Globus pallidus (tissue), 1 donor: Measurements from ENCODE around the gene ZNF500.
"Not testable (repeated sequence)": the region's sequence is repeated elsewhere in the genome, so short reads cannot be mapped to it uniquely, and the experiment has no call there.

Source experiments
- DNase-seq: peaks from one replicate; pipeline ENCODE4 v3.0.0-alpha.2; 2015; ENCODE audit warnings: low spot score

The ZNF500 gene

DNA sequence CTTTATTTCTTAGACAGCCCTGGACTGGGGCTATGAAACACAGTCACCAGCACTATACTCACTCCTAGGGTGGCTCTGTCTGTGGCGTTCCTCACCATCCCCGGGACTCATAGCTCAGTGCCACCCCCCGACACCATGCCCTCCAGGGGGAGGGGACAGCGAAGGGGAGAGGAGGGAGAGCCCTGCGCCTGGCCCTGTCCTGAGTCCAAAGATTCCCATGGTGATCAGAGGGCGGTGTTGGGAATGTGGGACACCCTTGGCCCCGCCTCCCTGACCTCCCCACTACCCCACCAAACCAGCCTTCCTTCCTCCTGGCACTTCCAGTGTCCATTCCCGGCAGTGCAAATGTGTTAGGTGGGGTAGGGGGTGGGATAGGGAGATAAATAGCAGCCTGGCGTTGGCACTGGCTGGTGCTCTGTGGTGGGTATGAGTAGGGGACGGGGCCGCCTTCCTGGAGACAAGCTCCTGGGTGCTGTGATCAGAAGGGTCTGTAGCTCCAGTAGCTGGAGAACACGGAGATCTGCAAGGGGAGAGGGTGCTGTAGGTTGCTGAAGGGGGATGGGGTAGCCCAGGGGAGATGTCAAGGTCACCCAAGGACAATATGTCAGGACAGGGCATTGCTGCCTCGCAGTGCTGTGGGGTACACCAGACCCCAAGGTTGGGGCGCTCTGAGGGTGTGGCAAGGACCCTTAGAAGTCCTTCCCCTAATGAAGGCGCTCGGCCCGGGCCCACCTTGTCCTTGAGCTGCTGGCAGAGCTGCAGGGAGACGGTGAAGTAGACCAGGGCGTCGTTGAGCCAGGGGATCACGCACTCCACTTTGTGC, 30.2 kb upstream of the ZNF500 start:
- no peak for DNase-seq

DNA sequence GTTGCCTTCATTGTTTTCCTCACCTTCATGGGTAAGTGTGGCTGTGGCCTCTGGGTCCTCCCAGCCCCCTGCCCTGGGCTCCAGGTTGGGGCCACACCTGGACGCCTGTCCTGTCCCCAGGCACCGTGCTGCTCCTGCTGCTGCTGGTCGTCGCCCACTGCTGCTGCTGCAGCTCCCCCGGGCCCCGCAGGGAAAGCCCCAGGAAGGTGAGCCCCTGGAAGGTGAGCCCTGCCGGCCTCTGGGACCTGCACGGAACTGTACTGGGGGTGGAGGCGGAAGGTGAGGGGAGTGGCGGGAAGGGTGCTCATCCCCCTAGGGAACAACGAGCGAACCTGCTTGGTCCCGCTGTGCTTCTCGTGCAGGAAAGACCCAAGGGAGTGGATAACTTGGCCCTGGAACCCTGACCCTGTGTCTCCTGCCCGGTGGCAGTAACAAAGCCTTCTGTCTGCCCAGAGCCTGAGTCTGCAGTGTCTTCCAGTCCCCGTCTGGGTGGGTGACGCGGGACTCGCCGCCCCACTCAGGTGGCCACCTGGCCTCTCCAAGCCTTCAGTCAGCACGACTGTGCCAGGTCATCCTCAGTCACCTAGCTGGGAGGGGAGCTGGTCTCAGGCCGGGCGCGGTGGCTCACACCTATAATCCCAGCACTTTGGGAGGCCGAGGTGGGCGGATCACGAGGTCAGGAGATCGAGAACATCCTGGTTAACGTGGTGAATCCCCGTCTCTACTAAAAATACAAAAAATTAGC, 29.0 kb upstream of the ZNF500 start:
- DNase-seq = no peak

DNA sequence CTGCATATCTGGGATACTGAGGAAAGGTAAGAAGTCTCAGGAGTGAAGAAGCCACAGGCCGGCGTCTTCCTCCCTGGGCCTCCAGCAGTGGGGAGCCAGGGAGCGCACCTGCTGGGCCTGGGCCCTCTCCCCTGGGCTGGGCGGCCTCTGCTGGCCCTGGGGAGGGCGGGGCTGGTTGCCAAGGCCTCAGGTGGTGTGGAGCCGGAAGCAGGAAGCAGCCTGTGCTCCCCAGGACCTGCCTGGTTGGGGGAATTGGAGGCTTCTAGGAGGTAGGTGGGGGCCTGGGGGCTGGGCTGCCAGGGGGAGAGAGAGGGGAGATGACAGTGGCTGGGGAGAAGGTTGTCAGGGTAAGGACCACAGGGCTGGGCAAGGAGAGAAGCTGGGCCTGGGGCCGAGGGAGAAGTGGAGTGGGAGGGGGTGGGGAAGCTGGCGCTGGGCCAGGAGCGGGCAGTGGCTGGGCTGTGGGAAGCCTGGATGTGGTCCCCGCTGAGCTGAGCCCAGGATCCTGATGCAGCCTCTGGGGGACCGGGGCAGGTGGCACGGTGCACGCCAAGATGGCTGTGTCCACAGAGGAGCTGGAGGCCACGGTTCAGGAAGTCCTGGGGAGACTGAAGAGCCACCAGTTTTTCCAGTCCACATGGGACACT, 28.3 kb upstream of the ZNF500 start, which contains the start of gene SMIM22:
Gene SMIM22, plus strand, starts transcription at position 189 of the 647 bp plus-strand sequence. Its CDS starts 366 bp downstream, at position 555.
- no peak for DNase-seq

DNA sequence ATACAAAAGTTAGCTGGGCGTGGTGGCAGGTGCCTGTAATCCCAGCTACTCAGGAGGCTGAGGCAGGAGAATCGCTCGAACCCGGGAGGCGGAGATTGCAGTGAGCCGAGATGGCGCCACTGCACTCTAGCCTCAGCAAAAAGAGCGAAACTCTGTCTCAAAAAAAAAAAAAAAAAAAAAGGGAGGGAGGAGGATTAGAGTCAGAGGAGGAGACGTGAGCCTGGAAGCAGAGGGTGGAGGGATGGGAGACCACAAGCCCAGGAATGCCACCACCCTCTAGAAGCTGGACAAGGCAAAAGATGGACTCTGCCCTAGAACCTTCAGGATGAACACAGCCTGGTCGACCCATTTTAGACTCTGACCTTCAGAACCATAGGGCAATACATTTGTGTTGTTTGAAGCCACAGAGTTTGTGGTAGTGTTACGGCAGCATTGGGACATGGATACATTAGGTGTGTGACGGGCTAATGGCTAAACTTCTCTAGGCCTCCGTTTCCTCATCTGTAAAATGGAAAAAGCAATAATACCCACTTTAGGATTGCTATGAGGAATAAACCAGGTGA, 26.1 kb upstream of the ZNF500 start:
- no peak for DNase-seq

DNA sequence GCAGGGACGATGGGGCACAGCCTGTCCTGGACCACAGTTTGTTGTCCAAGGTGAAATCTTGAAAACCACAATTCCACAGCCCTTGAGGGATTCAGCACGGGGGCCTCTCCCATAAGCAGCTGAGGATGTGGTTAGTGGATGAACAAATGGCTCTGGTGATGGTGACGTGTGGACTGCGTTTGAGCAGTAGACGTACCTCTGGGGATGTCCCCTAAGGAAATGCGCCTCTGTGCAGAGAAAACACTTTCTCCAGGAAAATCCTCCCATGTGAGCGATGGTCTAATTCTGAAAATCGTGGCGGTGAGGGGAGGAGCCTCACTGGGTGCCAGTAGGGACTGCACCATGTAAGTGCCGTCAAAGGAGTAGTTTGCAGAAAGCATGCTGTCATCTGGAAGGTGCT, 23.9 kb upstream of the ZNF500 start:
- no peak for DNase-seq

DNA sequence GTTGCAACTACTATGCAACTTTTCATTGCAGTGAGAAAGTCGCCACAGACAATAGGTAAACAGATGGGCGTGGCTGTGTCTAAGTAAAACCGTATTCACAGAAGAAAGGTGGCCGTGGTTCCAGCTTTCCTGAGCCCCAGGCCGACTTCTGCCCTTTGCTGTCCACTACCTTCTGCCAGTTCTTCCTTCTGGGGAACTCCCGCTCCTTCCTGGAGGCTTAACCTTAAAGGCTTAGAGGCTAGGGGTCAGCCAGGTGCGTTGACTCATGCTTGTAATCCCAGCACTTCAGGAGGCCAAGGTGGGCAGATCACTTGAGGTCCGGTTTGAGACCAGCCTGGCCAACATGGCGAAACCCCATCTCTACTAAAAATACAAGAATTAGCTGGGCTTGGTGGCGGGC, 23.3 kb upstream of the ZNF500 start:
- no peak for DNase-seq

DNA sequence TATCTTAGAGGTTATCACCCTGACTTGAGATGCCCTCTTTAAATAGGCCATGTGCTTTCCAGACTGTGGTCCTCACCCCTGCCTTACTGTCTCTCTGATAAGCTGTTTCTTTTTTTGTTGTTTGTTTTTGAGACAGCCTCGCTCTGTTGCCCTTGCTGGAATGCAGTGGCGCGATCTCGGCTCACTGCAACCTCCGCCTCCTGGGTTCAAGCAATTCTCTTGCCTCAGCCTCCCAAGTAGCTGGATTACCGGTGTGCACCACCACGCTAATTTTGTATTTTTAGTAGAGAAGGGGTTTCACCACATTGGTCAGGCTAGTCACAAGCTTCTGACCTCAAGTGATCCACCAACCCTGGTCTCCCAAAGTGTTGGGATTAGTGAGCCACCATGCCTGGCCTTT, 21.9 kb upstream of the ZNF500 start:
- DNase-seq = no peak

DNA sequence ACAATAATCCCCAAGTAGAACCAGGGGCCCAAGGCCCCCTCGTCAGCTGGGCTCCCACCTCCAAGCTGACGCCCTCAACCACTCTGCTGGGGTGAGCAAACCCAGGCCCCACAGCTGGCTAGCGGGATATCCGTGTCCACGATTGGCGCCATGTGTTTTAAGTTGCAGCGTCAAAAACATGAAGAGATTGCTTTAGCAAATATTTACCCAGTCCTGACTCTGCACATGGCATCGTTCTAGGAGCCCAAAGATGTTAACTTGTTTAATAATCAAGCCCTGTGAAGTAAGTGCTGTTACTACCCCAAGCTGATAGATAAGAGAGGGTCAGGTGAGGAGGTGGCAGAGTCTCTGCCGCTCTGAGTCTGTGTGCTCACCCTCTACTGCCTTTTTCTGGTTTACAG, 21.5 kb upstream of the ZNF500 start:
- no peak for DNase-seq

DNA sequence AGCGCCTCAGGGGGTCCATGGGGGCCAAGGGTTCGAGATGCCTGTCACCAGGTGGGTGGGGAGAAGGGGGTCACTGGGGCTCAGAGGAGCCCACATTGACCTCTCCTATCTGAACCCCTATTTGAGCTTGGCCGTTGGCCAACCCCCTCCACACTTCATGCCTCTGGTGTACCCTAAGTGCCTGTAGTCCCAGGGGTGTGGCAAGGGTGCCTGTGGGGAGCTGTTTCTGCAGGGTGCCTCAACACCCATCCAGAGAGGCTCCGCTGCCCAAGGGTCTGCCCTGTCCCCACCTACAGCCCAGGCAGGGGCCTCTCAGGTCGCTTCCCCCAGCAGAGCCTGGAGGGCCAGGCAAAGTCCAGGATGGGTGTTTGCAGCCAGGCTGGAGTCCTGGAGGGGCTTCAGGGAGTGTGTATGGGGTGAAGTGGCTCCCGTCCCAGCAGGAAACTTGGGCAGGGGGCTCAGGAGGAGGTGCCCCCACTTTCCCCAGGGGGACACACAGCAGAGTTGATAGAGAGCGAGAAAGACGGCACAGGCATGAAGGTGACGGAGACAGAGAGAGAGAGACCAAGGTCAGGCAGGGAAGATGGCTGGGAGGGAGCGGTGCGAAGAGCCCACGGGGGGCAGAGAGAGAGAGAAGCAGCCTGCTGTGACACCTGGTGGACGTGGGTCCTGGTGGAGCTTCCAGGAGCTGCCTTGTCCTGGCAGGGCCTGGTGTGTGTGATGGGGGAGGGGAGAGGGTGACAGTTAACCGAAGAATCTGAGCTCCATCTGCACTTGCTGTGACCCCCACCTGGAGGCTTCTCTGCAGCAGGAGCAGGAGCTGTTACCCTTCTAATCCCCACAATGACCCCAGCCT, 20.9 kb upstream of the ZNF500 start, which contains the start of gene SEPTIN12:
Gene SEPTIN12, minus strand, starts transcription at position 719 of the 856 bp plus-strand sequence. Its CDS starts 700 bp downstream, at position 19.
- no peak for DNase-seq

DNA sequence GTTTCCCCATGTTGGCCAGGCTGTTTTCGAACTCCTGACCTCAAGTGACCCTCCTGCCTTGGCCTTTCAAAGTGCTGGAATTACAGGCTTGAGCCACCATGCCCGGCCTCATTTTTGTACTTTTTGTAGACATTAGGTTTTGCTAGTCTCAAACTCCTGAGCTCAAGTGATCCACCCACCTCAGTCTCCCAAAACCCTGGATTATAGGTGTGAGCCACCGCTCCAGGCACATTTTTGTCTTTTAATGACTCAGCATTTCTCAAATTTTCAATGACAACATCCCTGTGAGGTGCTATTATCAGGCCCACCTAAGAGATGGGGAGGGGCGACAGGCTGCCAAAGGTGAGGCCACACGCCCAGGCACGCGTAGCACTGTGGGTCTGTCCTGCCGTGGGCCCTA, 20.1 kb upstream of the ZNF500 start:
- DNase-seq = no peak

DNA sequence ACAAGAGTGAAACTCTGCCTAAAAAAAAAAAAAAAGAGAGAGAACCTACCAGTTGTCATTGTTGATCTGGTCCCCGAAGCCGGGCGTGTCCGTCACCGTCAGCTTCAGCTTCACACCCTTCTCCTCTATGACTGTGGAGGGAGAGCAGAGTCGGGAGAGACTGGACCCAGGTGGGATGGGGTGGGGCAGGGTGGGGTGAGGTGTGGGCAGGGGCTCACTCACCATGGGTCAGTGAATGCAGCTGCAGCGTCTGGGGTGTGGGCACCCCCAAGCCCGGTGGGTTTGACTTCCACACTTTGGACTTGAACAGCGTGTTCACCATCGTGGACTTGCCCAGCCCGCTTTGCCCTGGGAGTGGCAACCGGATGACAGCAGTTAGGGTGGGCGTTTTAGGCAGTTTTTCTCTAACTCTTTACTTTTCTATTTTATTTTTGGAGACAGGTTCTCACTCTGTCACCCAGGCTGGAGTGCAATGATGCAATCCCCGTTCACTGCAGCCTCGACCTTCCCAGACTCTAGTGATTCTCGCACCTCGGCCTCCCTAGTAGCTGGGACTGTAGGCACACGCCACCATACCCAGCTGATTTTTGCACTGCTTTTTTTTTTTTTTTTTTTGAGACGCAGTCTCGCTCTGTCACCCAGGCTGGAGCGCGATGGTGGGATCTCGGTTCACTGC, 18.9 kb upstream of the ZNF500 start:
- DNase-seq = no peak

DNA sequence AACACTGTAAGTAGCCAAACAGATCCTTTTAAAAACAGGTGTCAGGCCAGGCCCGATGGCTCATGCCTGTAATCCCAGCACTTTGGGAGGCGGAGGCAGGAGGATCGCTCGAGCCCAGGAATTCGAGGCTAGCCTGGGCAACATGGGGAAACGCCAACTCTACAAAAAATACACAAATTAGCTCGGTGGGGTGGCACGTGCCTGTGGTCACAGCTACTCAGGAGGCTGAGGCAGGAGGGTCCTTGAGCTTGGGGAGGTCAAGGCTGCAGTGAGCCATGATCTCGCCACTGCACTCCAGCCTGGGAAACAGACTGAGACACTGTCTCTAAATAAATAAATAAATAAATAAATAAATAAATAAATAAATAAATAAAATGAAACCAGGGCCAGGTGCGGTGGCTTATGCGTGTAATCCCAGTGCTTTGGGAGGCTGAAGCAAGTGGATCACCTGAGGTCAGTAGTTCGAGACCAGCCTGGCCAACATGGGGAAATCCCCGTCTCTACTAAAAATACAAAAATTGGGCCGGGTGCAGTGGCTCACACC, 17.6 kb upstream of the ZNF500 start:
- not testable (repeated sequence) for DNase-seq

DNA sequence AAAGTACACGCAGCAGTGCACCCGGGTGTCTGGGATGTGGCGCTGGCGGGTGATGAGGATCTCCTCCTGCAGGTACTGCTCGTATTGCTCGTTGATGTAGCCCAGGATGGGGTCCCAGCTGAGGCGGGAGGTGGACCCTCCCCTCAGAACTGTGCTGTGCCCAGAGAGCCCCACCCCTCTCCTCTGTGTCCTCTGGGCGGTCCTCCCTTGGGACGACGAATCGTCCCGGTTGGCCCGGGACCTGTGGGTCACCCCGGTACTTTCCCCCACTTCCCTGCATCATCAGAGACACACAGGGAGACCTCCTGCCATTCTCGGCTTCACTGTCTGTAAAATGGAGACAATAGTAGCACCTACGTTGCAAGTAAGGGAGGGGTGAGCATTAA, 17.0 kb upstream of the ZNF500 start:
- no peak for DNase-seq

DNA sequence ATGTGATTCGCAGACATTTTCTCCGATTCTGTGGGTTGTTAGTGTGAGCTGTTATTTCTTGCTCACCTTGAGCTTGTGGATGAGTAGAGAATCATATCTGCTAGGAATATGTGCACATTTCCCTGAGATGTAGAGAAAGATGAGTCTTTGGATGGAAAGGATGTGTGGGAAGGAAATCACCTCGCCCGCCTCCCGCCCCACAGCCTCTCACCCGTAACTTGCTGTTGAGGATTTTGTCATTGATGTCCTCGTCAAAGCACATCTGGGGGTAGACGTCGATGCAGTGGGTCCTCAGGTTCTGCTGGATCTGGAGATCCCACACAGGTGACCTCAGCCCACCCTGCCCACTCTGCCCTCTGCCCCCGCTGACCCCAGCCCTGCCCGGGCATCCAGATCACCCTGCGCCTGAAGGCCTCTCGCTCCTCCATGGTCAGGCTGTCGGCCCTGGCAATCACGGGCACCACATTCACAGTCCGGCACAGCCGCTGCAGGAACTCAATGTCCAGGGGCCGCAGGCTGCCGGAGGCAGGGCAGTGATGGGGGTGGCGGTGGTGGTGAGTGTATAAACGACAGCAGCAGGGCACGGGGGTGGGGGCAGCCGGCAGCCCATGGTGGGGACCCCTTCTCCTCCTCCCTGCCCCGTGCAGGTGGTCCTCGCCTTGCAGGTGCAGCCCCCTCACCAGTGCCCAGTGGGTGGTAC, 16.4 kb upstream of the ZNF500 start:
- DNase-seq = no peak

DNA sequence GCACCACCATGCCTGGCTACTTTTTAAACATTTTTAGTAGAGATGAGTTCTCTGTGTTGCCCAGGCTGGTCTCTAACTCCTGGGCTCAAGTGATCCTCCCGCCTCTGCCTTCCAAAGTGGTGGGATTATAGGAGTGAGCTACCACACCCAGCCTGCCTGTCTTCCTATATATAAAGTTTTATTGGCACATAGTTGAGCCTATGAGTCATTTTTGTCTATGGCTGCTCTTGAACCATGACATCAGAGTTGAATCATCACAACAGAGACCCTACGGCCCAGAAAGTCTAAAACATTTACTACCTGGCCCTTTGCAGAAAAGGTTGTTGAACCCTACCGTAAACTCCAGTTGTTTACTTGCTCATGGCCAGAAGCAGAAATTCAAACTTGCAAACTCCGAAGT, 13.3 kb upstream of the ZNF500 start:
- DNase-seq = no peak

DNA sequence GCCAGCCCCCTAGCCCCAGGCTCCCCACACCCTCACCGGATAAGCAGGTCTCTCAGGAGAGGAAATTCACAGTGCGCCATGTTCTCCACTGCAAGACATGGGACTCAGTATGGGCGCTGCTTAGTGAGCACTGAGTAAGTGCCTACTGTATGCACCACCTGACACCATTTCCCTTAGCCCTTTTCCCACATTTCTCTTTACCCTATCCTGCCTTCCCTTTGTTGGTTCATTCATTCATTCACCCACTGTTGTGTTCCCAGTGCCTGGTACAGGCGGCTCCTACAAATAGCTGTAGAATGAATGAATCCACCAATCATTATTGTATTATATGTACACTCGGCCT, 11.1 kb upstream of the ZNF500 start:
- no peak for DNase-seq

DNA sequence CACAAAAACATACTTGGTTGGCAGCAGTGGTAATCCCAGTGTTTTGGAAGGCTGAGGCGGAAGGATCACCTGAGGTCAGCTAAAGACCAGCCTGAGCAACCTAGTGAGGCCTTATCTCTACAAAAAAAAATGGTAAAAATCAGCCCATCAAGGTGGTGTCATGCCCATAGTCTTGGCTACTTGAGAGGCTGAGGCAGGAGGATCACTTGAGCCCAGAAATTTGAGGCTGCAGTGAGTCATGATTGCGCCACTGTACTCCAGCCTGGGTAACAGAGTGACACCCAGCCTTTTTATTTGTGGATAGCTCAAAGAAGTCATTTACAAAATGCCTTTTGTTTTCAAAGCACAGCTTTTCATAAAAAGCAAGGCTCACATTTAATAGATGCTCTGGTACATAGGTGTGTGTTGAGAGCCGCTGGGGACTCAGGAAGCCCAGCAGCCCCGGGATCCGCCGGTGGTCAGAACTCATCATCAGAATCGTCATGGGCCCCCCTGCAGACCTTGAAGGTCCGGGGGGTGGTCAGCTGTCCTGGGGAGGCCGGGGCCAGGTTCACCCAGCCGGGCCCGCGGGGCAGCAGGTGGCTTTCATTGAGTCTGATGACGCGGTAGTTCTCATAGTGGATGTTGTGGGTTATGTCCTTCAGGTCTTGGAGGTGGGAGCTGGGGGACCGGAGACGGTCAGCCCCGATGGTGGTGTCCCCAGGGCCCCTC, 10.5 kb upstream of the ZNF500 start:
- DNase-seq = no peak

DNA sequence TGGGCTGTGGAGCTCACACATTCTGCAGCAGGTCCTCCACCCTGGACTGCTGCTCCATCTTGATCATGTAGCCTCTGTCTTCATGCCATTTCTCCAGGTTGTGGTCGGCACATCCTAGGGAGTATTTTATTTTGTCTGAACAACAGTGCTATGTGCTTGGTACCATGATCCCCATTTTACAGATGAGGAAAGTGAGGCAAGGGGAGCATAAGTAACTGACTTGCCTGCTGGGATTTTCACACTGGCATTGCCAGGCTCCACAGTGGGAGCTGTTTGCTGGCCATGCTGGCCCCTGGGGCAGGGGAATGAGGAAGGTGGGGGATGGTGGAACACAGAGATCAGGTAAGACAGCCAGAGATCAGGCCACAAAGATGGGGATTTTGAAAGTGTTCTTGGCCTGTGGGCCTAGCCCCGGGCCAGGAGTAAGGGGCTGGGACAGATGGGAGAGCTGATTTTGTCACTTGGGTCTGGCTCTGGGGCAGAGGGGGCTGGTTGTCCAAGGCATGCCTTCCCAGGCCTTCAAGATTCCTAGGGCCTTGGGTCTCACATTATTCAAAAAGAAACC, 9.3 kb upstream of the ZNF500 start:
- no peak for DNase-seq

DNA sequence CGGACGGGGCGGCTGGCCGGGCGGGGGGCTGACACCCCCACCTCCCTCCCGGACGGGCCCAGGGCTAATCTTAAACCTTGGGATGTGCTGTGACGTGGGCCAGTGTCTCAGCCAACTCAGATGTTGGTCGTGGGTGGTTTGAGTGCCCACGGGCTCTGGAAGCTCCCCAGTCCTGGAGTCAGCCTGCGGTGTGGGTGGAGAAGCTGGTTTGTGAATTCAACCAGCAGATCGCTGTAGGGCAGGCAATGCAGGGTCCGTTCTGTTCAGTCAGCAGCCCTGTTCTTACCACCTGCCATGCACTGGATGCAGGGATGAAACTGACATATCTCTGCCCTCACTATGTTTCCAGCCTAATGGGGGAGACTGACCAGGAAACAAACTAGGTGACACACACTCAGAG, 8.0 kb upstream of the ZNF500 start:
- DNase-seq = no peak
